Measurements from ENCODE around the gene RAB36. TPM values are rescaled to one million over a fixed set of nuclear protein-coding genes. Genes with fewer than 3 reads are reported as not detected.

The RAB36 gene
- total and polyA plus RNA-seq, 7 experiments from 2014 or later, result 0.10 to 1.2 (median 0.40) TPM

GRCh38 chr22:23109441-23109978 lies 35.8 kb upstream of the RAB36 start:
- ATAC-seq (no peak), DNase-seq (no peak)
- Histone ChIP-seq H3K36me3 (ENCODE audit: control insufficient read depth in 2 of 3, insufficient read depth in 3 of 3, low read length in 3 of 3) (no peaks in the 10 kb centered on the region), H3K27ac (ENCODE audit: low read depth, low read length) (no peak overlapping the region), H3K4me1 (ENCODE audit: control insufficient read depth in 2 of 2, insufficient read depth in 2 of 2, low read length in 2 of 2) (no peaks in the 10 kb centered on the region), H3K9me3 (ENCODE audit: control insufficient read depth in 2 of 3, low read length in 3 of 3) (no peaks in the 10 kb centered on the region), H3K4me3 (ENCODE audit: low read length) (no peak overlapping the region), H3K27me3 (ENCODE audit: control insufficient read depth in 2 of 2, insufficient read depth in 2 of 2, low read length in 2 of 2) (no peaks in the 10 kb centered on the region)
- intact Hi-C loops (cut with micrococcal nuclease), result no loop called here
- no peaks in the 10 kb centered on the region for H3K27me3 Mint-ChIP-seq
- ChIA-PET CTCF (interaction anchor here (1.3 kb wide), 1 partner anchor 18 kb away, joined by 3 read pairs; no protein-coding TSS in a partner anchor), POLR2A (no interaction called here)
- no peak overlapping the region for H3K27ac Mint-ChIP-seq
- H3K9me3 Mint-ChIP-seq, result no peaks in the 10 kb centered on the region
- H3K36me3 Mint-ChIP-seq, result no peaks in the 10 kb centered on the region
- H3K4me1 Mint-ChIP-seq, result no peaks in the 10 kb centered on the region
- no peak overlapping the region for H3K4me3 Mint-ChIP-seq

GRCh38 chr22:23110190-23110921 lies 34.9 kb upstream of the RAB36 start:
- Mint-ChIP-seq H3K9me3 (no peaks in the 10 kb centered on the region), H3K27me3 (no peaks in the 10 kb centered on the region), H3K4me1 (no peaks in the 10 kb centered on the region), H3K4me3 (no peak overlapping the region), H3K36me3 (no peaks in the 10 kb centered on the region), H3K27ac (no peak overlapping the region)
- ChIA-PET POLR2A (no interaction called here), CTCF (interaction anchor here (1.3 kb wide), 1 partner anchor 17 kb away, joined by 3 read pairs; no protein-coding TSS in a partner anchor)
- intact Hi-C loops (cut with micrococcal nuclease), result no loop called here
- Histone ChIP-seq H3K4me3 (ENCODE audit: low read length) (no peak overlapping the region), H3K27me3 (ENCODE audit: control insufficient read depth in 2 of 2, insufficient read depth in 2 of 2, low read length in 2 of 2) (no peaks in the 10 kb centered on the region), H3K36me3 (ENCODE audit: control insufficient read depth in 2 of 3, insufficient read depth in 3 of 3, low read length in 3 of 3) (no peaks in the 10 kb centered on the region), H3K27ac (ENCODE audit: low read depth, low read length) (no peak overlapping the region), H3K4me1 (ENCODE audit: control insufficient read depth in 2 of 2, insufficient read depth in 2 of 2, low read length in 2 of 2) (no peaks in the 10 kb centered on the region), H3K9me3 (ENCODE audit: control insufficient read depth in 2 of 3, low read length in 3 of 3) (no peaks in the 10 kb centered on the region)
- no peak for DNase-seq
- ATAC-seq, result no peak

DNA sequence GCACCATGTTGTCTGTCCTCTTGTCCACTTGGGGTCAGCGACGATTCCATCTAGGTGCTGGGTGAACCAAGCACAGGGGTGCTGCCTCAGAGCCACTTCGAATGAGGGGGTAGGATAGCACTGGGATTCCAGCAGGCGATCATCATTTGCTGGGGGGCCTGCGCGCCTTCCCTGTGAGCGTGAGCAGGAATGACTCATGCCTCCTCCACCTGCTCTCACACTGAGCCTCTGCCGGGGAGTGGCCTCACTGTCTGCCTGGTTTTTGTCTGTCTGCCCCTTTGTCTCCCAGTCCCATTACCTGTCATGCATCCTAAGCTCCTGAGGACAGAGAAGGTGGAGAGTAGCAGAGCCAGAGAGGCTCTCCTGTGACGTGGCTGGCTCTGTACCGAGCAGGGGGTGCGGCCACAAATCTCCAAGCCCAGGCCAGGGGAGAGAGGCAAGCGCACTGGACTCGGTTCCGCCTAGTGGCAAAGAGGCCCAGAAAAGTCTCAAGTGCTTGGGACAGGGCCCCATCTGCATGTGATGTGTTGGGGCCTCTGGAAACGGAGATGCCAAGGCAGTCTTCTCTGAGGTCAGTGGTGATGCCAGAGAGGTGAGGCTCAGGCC lies 34.3 kb upstream of the RAB36 start:
- H3K36me3 Mint-ChIP-seq, result no peaks in the 10 kb centered on the region
- H3K4me3 ChIP-seq (ENCODE audit: low read length), result no peak overlapping the region
- H3K27me3 Mint-ChIP-seq, result no peaks in the 10 kb centered on the region
- DNase-seq (no peak), ATAC-seq (no peak)
- H3K27me3 ChIP-seq (ENCODE audit: control insufficient read depth in 2 of 2, insufficient read depth in 2 of 2, low read length in 2 of 2), result no peaks in the 10 kb centered on the region
- no peaks in the 10 kb centered on the region for H3K9me3 Mint-ChIP-seq
- intact Hi-C loops (cut with micrococcal nuclease), result no loop called here
- H3K36me3 ChIP-seq (ENCODE audit: control insufficient read depth in 2 of 3, insufficient read depth in 3 of 3, low read length in 3 of 3), result no peaks in the 10 kb centered on the region
- no peaks in the 10 kb centered on the region for H3K4me1 Mint-ChIP-seq
- ChIA-PET POLR2A (no interaction called here), CTCF (no interaction called here)
- H3K9me3 ChIP-seq (ENCODE audit: control insufficient read depth in 2 of 3, low read length in 3 of 3), result no peaks in the 10 kb centered on the region
- no peak overlapping the region for H3K27ac Mint-ChIP-seq
- no peaks in the 10 kb centered on the region for H3K4me1 ChIP-seq (ENCODE audit: control insufficient read depth in 2 of 2, insufficient read depth in 2 of 2, low read length in 2 of 2)
- H3K4me3 Mint-ChIP-seq, result no peak overlapping the region
- no peak overlapping the region for H3K27ac ChIP-seq (ENCODE audit: low read depth, low read length)

- H3K36me3 Mint-ChIP-seq, result no peaks in the 10 kb centered on the region
- intact Hi-C loops (cut with micrococcal nuclease), result no loop called here
- no peaks in the 10 kb centered on the region for H3K36me3 ChIP-seq (ENCODE audit: control insufficient read depth in 2 of 3, insufficient read depth in 3 of 3, low read length in 3 of 3)
- H3K9me3 Mint-ChIP-seq, result no peaks in the 10 kb centered on the region
- H3K9me3 ChIP-seq (ENCODE audit: control insufficient read depth in 2 of 3, low read length in 3 of 3), result no peaks in the 10 kb centered on the region
- H3K27ac Mint-ChIP-seq, result peak overlapping the region in 1 of 9 donors; percentile 67
- DNase-seq (no peak), ATAC-seq (no peak)
- no peaks in the 10 kb centered on the region for H3K27me3 Mint-ChIP-seq
- H3K4me3 ChIP-seq (ENCODE audit: low read length), result no peak overlapping the region
- ChIA-PET CTCF (no interaction called here), POLR2A (no interaction called here)
- no peak overlapping the region for H3K27ac ChIP-seq (ENCODE audit: low read depth, low read length)
- no peak overlapping the region for H3K4me3 Mint-ChIP-seq
- no peaks in the 10 kb centered on the region for H3K4me1 ChIP-seq (ENCODE audit: control insufficient read depth in 2 of 2, insufficient read depth in 2 of 2, low read length in 2 of 2)
- H3K4me1 Mint-ChIP-seq, result no peaks in the 10 kb centered on the region
- H3K27me3 ChIP-seq (ENCODE audit: control insufficient read depth in 2 of 2, insufficient read depth in 2 of 2, low read length in 2 of 2), result no peaks in the 10 kb centered on the region
Measured at GRCh38 chr22:23112472-23113012, 32.7 kb upstream of the RAB36 start.

- CTCF ChIA-PET, result interaction anchor here (0.5 to 1.1 kb wide), 2 partner anchors 9 to 89 kb away, joined by 3 read pairs; no protein-coding TSS in a partner anchor
Measured at GRCh38 chr22:23113067-23113846, 32.0 kb upstream of the RAB36 start.

DNA sequence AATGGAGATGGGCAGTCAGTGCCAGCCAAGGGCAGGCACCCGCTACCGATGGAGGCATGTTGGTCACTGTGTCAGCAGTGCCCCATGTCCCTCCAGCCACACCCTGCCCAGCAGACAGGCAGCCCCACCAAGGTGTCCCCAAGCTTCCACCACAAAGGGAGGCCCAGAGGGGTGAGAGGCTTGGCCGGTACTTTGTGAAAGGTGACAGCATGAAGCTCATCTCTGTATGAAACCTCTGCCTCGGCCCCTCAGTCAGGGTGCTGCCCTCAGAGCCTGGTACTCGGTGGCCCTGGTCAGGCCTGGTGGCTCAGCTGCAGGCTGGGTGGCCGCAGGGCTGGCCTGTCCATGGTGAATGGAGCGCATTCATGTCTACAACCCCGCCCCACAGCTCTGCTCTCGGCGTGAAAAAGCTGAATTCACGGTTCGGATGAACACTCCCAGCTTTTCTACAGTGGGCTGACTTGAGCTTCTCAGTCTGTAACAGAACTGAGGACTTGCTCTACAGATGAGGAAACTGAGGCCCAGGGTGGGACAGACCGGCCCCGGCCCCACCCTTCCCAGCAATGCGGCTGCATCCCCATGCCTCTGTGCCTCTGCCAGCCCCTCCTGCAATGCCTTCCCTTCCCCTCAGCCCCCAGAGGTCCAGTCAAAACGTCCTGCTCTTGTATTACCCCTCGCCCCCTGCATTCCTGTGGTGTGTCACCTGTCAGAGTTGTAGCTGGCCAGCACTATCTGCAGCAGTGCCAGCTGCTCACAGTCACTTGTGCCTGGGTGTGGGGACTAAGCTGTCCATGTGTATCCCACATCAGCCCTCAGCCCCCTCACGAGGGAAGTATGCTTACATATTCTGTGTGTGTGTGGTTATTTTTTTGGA lies 31.2 kb upstream of the RAB36 start:
- H3K36me3 ChIP-seq (ENCODE audit: control insufficient read depth in 2 of 3, insufficient read depth in 3 of 3, low read length in 3 of 3), result no peaks in the 10 kb centered on the region
- Mint-ChIP-seq H3K4me1 (peaks cover 0 to 2% (median under 1%) of the 10 kb centered on the region in 7 donors), H3K4me3 (no peak overlapping the region), H3K27me3 (no peaks in the 10 kb centered on the region), H3K36me3 (no peaks in the 10 kb centered on the region), H3K27ac (no peak overlapping the region), H3K9me3 (no peaks in the 10 kb centered on the region)
- ATAC-seq (no peak), DNase-seq (no peak)
- POLR2A ChIA-PET, result no interaction called here
- H3K27me3 ChIP-seq (ENCODE audit: control insufficient read depth in 2 of 2, insufficient read depth in 2 of 2, low read length in 2 of 2), result no peaks in the 10 kb centered on the region
- no peak overlapping the region for H3K27ac ChIP-seq (ENCODE audit: low read depth, low read length)
- no peaks in the 10 kb centered on the region for H3K9me3 ChIP-seq (ENCODE audit: control insufficient read depth in 2 of 3, low read length in 3 of 3)
- intact Hi-C loops (cut with micrococcal nuclease), result no loop called here
- CTCF ChIA-PET, result interaction anchor here (0.5 to 1.1 kb wide), 3 partner anchors 9 to 90 kb away, joined by 3 read pairs; no protein-coding TSS in a partner anchor
- peaks cover under 1 to 3% of the 10 kb centered on the region in 2 donors for H3K4me1 ChIP-seq (ENCODE audit: control insufficient read depth in 2 of 2, insufficient read depth in 2 of 2, low read length in 2 of 2)
- H3K4me3 ChIP-seq (ENCODE audit: low read length), result no peak overlapping the region

More at GRCh38 chr22:23113067-23113846, 32.0 kb upstream of the RAB36 start:
- Histone ChIP-seq H3K4me1 (ENCODE audit: control insufficient read depth in 2 of 2, insufficient read depth in 2 of 2, low read length in 2 of 2) (no peaks in the 10 kb centered on the region), H3K4me3 (ENCODE audit: low read length) (no peak overlapping the region), H3K27ac (ENCODE audit: low read depth, low read length) (no peak overlapping the region), H3K27me3 (ENCODE audit: control insufficient read depth in 2 of 2, insufficient read depth in 2 of 2, low read length in 2 of 2) (no peaks in the 10 kb centered on the region), H3K9me3 (ENCODE audit: control insufficient read depth in 2 of 3, low read length in 3 of 3) (no peaks in the 10 kb centered on the region), H3K36me3 (ENCODE audit: control insufficient read depth in 2 of 3, insufficient read depth in 3 of 3, low read length in 3 of 3) (no peaks in the 10 kb centered on the region)
- no peaks in the 10 kb centered on the region for H3K4me1 Mint-ChIP-seq
- DNase-seq (no peak), ATAC-seq (no peak)
- no peak overlapping the region for H3K4me3 Mint-ChIP-seq
- peak overlapping the region in 1 of 9 donors; percentile 67 for H3K27ac Mint-ChIP-seq
- no peaks in the 10 kb centered on the region for H3K36me3 Mint-ChIP-seq
- POLR2A ChIA-PET, result no interaction called here
- intact Hi-C loops (cut with micrococcal nuclease), result no loop called here
- no peaks in the 10 kb centered on the region for H3K9me3 Mint-ChIP-seq
- H3K27me3 Mint-ChIP-seq, result no peaks in the 10 kb centered on the region
